ENCODE data around the gene SCARB1.
"Not testable (repeated sequence)": the region's sequence is repeated elsewhere in the genome, so short reads cannot be mapped to it uniquely, and the experiment has no call there.

SCARB1 gene

GRCh38 chr12:124863416-124864325, at the start of gene SCARB1:
SCARB1 (minus strand) TSS chr12:124863864; CDS start chr12:124863720, 144 bp downstream.
- peak; percentile 100 for DNase-seq (ENCODE audit: low spot score)
- in situ Hi-C loops (cut with MboI; ENCODE audit: low sequenced_read_pairs, unreplicated experiment) = no loop called here
- TF ChIP-seq CTCF (IDR thresholded peaks at IDR 0.05; ENCODE audit: borderline replicate concordance, control extremely low read depth, extremely low read depth, insufficient read depth, missing control alignments) = no peak

- DNase-seq (ENCODE audit: low spot score); in situ Hi-C loops (cut with MboI; ENCODE audit: low sequenced_read_pairs, unreplicated experiment): not testable (repeated sequence)
Measured at GRCh38 chr12:124912529-124913287, 49.0 kb upstream of the SCARB1 start.

GRCh38 chr12:124911521-124911920, 47.9 kb upstream of the SCARB1 start:
- in situ Hi-C loops (cut with MboI; ENCODE audit: low sequenced_read_pairs, unreplicated experiment) = not testable (repeated sequence)

GRCh38 chr12:124910561-124911478, 47.2 kb upstream of the SCARB1 start:
- in situ Hi-C loops (cut with MboI; ENCODE audit: low sequenced_read_pairs, unreplicated experiment) = no loop called here
- no peak for DNase-seq (ENCODE audit: low spot score)
- TF ChIP-seq CTCF (IDR thresholded peaks at IDR 0.05; ENCODE audit: borderline replicate concordance, control extremely low read depth, extremely low read depth, insufficient read depth, missing control alignments) = no peak

More at GRCh38 chr12:124911521-124911920, 47.9 kb upstream of the SCARB1 start:
- not testable (repeated sequence) for DNase-seq (ENCODE audit: low spot score)

GRCh38 chr12:124909831-124910560, 46.3 kb upstream of the SCARB1 start:
- TF ChIP-seq CTCF (IDR thresholded peaks at IDR 0.05; ENCODE audit: borderline replicate concordance, control extremely low read depth, extremely low read depth, insufficient read depth, missing control alignments) = no peak
- in situ Hi-C loops (cut with MboI; ENCODE audit: low sequenced_read_pairs, unreplicated experiment) = no loop called here
- DNase-seq (ENCODE audit: low spot score) = no peak

GRCh38 chr12:124906606-124907261, 43.1 kb upstream of the SCARB1 start:
- peak; percentile 83 for DNase-seq (ENCODE audit: low spot score)
- in situ Hi-C loops (cut with MboI; ENCODE audit: low sequenced_read_pairs, unreplicated experiment) = no loop called here
- TF ChIP-seq CTCF (IDR thresholded peaks at IDR 0.05; ENCODE audit: borderline replicate concordance, control extremely low read depth, extremely low read depth, insufficient read depth, missing control alignments) = peak; percentile 86
